Measurements from ENCODE around the gene ADAP2. TPM values are rescaled to one million over a fixed set of nuclear protein-coding genes. Genes with fewer than 3 reads are reported as not detected.

Gene ADAP2
- total and polyA plus RNA-seq, 10 of the 15 experiments (the other 5 are each of a cell fraction or from before 2014, with no cell fraction given), result 0.15 to 13.6 (median 6.8) TPM

DNA sequence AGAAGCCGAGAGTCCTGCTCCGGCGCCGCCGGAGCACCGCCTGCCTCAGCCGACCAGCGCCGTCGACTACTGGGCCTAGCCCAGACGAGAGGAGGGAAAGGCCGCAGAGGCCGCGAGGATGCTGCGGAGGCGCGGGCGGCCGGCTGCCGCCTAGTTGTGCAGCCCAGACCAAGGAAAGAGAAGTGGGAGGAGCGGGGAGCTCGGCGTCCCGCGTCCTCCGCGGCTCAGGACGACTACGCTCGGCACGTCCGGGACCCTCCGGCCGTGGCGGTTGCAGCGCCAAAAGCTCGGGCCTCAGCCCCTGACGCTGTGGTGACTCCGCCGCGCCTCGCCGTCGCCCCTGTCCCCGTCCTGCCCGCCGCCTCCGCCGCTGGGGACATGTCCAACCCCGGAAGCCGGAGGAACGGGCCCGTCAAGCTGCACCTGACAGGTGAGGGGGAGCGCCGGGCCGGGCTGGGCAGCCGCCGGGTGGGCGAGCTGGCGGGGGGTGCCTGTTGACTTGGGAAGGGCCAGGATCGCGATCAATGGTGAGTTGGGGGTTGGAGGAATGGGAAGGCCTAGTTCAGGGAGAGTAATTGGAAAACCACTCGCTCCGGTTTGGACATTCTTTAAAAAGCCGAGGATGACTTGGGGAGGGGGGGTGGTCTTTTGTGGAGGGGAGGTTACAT, 86.8 kb downstream of the ADAP2 start (continued):
- TF ChIP-seq SMARCA5 (IDR thresholded peaks at IDR 0.05), result no peak
- TF ChIP-seq, protein P1, sequence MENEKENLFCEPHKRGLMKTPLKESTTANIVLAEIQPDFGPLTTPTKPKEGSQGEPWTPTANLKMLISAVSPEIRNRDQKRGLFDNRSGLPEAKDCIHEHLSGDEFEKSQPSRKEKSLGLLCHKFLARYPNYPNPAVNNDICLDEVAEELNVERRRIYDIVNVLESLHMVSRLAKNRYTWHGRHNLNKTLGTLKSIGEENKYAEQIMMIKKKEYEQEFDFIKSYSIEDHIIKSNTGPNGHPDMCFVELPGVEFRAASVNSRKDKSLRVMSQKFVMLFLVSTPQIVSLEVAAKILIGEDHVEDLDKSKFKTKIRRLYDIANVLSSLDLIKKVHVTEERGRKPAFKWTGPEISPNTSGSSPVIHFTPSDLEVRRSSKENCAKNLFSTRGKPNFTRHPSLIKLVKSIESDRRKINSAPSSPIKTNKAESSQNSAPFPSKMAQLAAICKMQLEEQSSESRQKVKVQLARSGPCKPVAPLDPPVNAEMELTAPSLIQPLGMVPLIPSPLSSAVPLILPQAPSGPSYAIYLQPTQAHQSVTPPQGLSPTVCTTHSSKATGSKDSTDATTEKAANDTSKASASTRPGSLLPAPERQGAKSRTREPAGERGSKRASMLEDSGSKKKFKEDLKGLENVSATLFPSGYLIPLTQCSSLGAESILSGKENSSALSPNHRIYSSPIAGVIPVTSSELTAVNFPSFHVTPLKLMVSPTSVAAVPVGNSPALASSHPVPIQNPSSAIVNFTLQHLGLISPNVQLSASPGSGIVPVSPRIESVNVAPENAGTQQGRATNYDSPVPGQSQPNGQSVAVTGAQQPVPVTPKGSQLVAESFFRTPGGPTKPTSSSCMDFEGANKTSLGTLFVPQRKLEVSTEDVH (IDR thresholded peaks at IDR 0.05; ENCODE audit: low read depth, partially characterized antibody), result no peak
- no peak for TF ChIP-seq NR2F1 (conservative IDR thresholded peaks at IDR 0.05)
- TF ChIP-seq CREB1 (IDR thresholded peaks at IDR 0.05; ENCODE audit: low read depth), result 0 out of 2 replicates have a peak, but pooled peaks have one; percentile 33
- no peak for TF ChIP-seq STAT3 (IDR thresholded peaks at IDR 0.05; ENCODE audit: low read depth, low read length)
- TF ChIP-seq POLR2AphosphoS5 (IDR thresholded peaks at IDR 0.05; ENCODE audit: low read length), result no peak
- no peak for TF ChIP-seq HDGF (IDR thresholded peaks at IDR 0.05)
- no peak for TF ChIP-seq WRNIP1 (IDR thresholded peaks at IDR 0.05; ENCODE audit: borderline replicate concordance, low read depth, low read length)
- TF ChIP-seq HCFC1 (IDR thresholded peaks at IDR 0.05; ENCODE audit: low read length), result no peak
- TF ChIP-seq POLR2A (IDR thresholded peaks at IDR 0.05; ENCODE audit: low read depth, low read length), result peak; percentile 80
- peak; percentile 52 for TF ChIP-seq RUNX3 (IDR thresholded peaks at IDR 0.05; ENCODE audit: low read length)
- TF ChIP-seq EP300 (IDR thresholded peaks at IDR 0.05; ENCODE audit: borderline replicate concordance in 1 of 2, control insufficient read depth in 1 of 2, low read depth in 2 of 2, low read length in 2 of 2), result no peak
- no peak for TF ChIP-seq ZSCAN29 (IDR thresholded peaks at IDR 0.05)
- TF ChIP-seq ATF7 (IDR thresholded peaks at IDR 0.05; ENCODE audit: low read depth), result no peak
- TF ChIP-seq SUPT20H (IDR thresholded peaks at IDR 0.05; ENCODE audit: borderline replicate concordance, control insufficient read depth, low read depth, low read length), result no peak
- TF ChIP-seq, protein P2, sequence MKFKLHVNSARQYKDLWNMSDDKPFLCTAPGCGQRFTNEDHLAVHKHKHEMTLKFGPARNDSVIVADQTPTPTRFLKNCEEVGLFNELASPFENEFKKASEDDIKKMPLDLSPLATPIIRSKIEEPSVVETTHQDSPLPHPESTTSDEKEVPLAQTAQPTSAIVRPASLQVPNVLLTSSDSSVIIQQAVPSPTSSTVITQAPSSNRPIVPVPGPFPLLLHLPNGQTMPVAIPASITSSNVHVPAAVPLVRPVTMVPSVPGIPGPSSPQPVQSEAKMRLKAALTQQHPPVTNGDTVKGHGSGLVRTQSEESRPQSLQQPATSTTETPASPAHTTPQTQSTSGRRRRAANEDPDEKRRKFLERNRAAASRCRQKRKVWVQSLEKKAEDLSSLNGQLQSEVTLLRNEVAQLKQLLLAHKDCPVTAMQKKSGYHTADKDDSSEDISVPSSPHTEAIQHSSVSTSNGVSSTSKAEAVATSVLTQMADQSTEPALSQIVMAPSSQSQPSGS (IDR thresholded peaks at IDR 0.05; ENCODE audit: low read length), result no peak
- TF ChIP-seq MEF2B (IDR thresholded peaks at IDR 0.05; ENCODE audit: partially characterized antibody, poor library complexity, severe bottlenecking), result no peak
- TF ChIP-seq POU2F2 (IDR thresholded peaks at IDR 0.05; ENCODE audit: borderline replicate concordance, low read depth, low read length), result 0 out of 3 replicates have a peak, but pooled peaks have one; percentile 22
- TF ChIP-seq BHLHE40 (IDR thresholded peaks at IDR 0.05; ENCODE audit: borderline replicate concordance in 1 of 2, low read depth in 2 of 2, low read length in 1 of 2), result peak; percentile 6 to 20; a peak in 1 of 4 replicates
- TF ChIP-seq SRF (IDR thresholded peaks at IDR 0.05; ENCODE audit: low read depth in 2 of 2, low read length in 2 of 2), result no peak
- peak; percentile 74 for TF ChIP-seq GATAD2B (conservative IDR thresholded peaks at IDR 0.05; ENCODE audit: low read depth)
- TF ChIP-seq MYC (IDR thresholded peaks at IDR 0.05; ENCODE audit: insufficient read depth, insufficient read length, insufficient replicate concordance, low read length, severe bottlenecking), result no peak
- TF ChIP-seq, protein P3, sequence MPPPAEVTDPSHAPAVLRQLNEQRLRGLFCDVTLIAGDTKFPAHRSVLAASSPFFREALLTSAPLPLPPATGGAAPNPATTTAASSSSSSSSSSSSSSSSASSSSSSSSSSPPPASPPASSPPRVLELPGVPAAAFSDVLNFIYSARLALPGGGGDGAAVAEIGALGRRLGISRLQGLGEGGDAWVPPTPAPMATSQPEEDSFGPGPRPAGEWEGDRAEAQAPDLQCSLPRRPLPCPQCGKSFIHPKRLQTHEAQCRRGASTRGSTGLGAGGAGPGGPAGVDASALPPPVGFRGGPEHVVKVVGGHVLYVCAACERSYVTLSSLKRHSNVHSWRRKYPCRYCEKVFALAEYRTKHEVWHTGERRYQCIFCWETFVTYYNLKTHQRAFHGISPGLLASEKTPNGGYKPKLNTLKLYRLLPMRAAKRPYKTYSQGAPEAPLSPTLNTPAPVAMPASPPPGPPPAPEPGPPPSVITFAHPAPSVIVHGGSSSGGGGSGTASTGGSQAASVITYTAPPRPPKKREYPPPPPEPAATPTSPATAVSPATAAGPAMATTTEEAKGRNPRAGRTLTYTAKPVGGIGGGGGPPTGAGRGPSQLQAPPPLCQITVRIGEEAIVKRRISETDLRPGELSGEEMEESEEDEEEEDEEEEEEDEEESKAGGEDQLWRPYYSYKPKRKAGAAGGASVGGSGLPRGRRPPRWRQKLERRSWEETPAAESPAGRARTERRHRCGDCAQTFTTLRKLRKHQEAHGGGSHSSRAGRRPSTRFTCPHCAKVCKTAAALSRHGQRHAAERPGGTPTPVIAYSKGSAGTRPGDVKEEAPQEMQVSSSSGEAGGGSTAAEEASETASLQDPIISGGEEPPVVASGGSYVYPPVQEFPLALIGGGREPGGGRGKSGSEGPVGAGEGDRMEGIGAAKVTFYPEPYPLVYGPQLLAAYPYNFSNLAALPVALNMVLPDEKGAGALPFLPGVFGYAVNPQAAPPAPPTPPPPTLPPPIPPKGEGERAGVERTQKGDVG (CRISPR knock-in tag; IDR thresholded peaks at IDR 0.05), result no peak
- no peak for TF ChIP-seq KAT2A (conservative IDR thresholded peaks at IDR 0.05; ENCODE audit: control insufficient read depth, low read depth, low read length)
- no peak for TF ChIP-seq RBBP5 (conservative IDR thresholded peaks at IDR 0.05)

Data from GM12878 (cell line).